ENCODE measurements around the gene SETD5. TPM values are rescaled to one million over a fixed set of nuclear protein-coding genes. Genes with fewer than 3 reads are reported as not detected.
A peak's percentile ranks its signal among the peaks of the same experiment; 100 is the strongest.

SETD5 gene
- total RNA-seq, 4 donors from 2014 or later: 96.9 to 130 (median 115) TPM

DNA sequence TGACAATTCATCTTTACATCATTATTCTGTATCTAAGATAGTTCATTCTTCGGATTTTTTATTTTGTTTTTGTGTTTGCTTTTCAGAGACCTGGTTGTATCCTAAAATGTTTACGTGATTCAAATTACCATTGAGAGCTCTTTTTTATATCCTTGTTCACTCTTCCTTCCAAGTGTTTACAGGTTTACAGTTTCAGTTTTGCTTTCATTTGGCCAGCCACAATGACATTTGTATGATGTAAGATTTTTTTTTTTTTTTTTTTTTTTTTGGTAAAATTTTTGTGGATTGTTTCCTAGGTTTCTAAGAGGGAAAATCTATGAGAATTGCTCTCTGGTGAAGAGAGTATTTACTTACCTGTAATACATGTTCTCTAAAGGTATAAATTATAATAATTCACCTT, 55.0 kb downstream of the SETD5 start:
- no peak for TF ChIP-seq EP300 (IDR thresholded peaks at IDR 0.05)
- TF ChIP-seq POLR2A (IDR thresholded peaks at IDR 0.05): no peak
- TF ChIP-seq, protein P1, sequence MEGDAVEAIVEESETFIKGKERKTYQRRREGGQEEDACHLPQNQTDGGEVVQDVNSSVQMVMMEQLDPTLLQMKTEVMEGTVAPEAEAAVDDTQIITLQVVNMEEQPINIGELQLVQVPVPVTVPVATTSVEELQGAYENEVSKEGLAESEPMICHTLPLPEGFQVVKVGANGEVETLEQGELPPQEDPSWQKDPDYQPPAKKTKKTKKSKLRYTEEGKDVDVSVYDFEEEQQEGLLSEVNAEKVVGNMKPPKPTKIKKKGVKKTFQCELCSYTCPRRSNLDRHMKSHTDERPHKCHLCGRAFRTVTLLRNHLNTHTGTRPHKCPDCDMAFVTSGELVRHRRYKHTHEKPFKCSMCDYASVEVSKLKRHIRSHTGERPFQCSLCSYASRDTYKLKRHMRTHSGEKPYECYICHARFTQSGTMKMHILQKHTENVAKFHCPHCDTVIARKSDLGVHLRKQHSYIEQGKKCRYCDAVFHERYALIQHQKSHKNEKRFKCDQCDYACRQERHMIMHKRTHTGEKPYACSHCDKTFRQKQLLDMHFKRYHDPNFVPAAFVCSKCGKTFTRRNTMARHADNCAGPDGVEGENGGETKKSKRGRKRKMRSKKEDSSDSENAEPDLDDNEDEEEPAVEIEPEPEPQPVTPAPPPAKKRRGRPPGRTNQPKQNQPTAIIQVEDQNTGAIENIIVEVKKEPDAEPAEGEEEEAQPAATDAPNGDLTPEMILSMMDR (IDR thresholded peaks at IDR 0.05): no peak
- DNase-seq (ENCODE audit: low spot score in 2 of 2): no peak
- peaks cover 0 to 14% (median 0%) of the 10 kb centered on the region in 4 donors for H3K4me1 ChIP-seq
- WGBS, 2 donors: 73% methylated on average over 2 of the region's 2 CpGs
- no peaks in the 10 kb centered on the region for H3K9me3 ChIP-seq
- peak overlapping the region in 2 of 4 donors; percentile 42 to 61 for H3K27ac ChIP-seq
- H3K4me3 ChIP-seq: no peak overlapping the region
- no peaks in the 10 kb centered on the region for H3K27me3 ChIP-seq
- peaks cover 0 to 90% (median 12%) of the 10 kb centered on the region in 3 donors for H3K36me3 ChIP-seq

DNA sequence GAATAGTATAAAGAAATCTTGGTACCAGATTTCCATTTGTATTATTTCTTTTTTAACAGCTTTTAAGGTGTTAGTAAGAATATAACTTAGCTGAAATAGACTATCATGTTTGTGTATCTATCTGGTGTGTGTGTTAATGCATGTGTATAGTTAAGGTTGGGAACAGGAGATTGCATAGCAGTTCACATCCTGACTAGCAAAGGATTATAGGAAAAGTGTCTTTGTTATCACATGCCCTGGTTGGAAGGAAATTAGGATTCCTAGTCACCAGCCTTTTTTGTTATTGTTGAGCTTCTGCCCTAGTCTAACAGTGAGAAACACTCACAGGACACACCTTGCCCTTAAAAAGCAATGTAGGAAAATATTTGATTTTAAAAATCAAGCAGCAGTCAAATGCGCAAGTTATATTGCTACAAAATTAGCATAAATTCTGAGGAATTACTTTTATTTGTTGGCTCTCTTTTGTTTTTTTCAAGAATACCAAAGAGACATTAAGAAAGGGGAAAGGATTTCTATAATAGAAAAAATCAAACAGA, 58.2 kb downstream of the SETD5 start:
- no peaks in the 10 kb centered on the region for H3K9me3 ChIP-seq
- WGBS, 2 donors: 97 to 100% methylated on average over 1 of the region's 1 CpG
- no peak overlapping the region for H3K27ac ChIP-seq
- H3K4me1 ChIP-seq: peaks cover 0 to 14% (median 0%) of the 10 kb centered on the region in 4 donors
- no peak for DNase-seq (ENCODE audit: low spot score in 2 of 2)
- H3K4me3 ChIP-seq: no peak overlapping the region
- peaks cover 0 to 83% (median 0%) of the 10 kb centered on the region in 3 donors for H3K36me3 ChIP-seq
- no peaks in the 10 kb centered on the region for H3K27me3 ChIP-seq
- TF ChIP-seq, protein P1 (IDR thresholded peaks at IDR 0.05): no peak
- TF ChIP-seq EP300 (IDR thresholded peaks at IDR 0.05): no peak
- no peak for TF ChIP-seq POLR2A (IDR thresholded peaks at IDR 0.05)

DNA sequence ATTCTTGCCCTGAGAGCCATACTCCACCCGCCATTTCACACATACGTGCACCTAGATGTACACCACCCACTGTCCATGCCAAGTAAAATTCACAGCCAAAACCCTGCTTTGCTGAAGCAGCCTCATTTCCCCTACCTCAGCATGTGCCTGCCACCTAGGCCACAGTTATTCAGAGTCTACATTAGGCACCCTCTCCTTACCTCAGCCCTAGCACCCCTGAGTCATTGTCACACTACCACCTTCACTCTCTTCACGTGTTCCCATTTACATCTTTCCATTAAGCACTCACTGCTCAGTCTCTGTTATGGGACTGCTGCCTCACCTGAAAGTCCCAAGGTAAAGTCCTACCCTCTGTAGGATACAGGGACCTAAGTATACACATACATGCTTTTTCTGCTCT, 70.0 kb downstream of the SETD5 start:
- DNase-seq (ENCODE audit: low spot score in 2 of 2): no peak
- 93 to 97% methylated on average over 3 of the region's 3 CpGs for WGBS, 2 donors
- TF ChIP-seq, protein P1 (IDR thresholded peaks at IDR 0.05): no peak
- TF ChIP-seq EP300 (IDR thresholded peaks at IDR 0.05): no peak
- no peak for TF ChIP-seq POLR2A (IDR thresholded peaks at IDR 0.05)
- H3K4me1 ChIP-seq: peaks cover 0 to 2% (median 0%) of the 10 kb centered on the region in 4 donors
- H3K9me3 ChIP-seq: no peaks in the 10 kb centered on the region
- H3K27me3 ChIP-seq: no peaks in the 10 kb centered on the region
- H3K4me3 ChIP-seq: no peak overlapping the region
- peaks cover 7 to 100% (median 28%) of the 10 kb centered on the region in 3 donors for H3K36me3 ChIP-seq
- H3K27ac ChIP-seq: no peak overlapping the region

GRCh38 chr3:9468460-9468859, 71.0 kb downstream of the SETD5 start:
- no peak overlapping the region for H3K27ac ChIP-seq
- 75 to 81% methylated on average over 7 of the region's 7 CpGs for WGBS, 2 donors
- H3K27me3 ChIP-seq: no peaks in the 10 kb centered on the region
- no peaks in the 10 kb centered on the region for H3K9me3 ChIP-seq
- TF ChIP-seq EP300 (IDR thresholded peaks at IDR 0.05): no peak
- no peak for TF ChIP-seq POLR2A (IDR thresholded peaks at IDR 0.05)
- TF ChIP-seq, protein P1 (IDR thresholded peaks at IDR 0.05): no peak
- peaks cover 10 to 100% (median 36%) of the 10 kb centered on the region in 3 donors for H3K36me3 ChIP-seq
- H3K4me1 ChIP-seq: peaks cover 0 to 2% (median 0%) of the 10 kb centered on the region in 4 donors
- DNase-seq (ENCODE audit: low spot score in 2 of 2): no peak
- H3K4me3 ChIP-seq: no peak overlapping the region

GRCh38 chr3:9469986-9470385, 72.6 kb downstream of the SETD5 start:
- WGBS, 2 donors: 93 to 94% methylated on average over 3 of the region's 3 CpGs
- Histone ChIP-seq H3K36me3 (peaks cover 16 to 100% (median 31%) of the 10 kb centered on the region in 3 donors), H3K9me3 (no peaks in the 10 kb centered on the region), H3K27ac (no peak overlapping the region), H3K4me3 (no peak overlapping the region), H3K27me3 (no peaks in the 10 kb centered on the region), H3K4me1 (peaks cover 0 to 2% (median 0%) of the 10 kb centered on the region in 4 donors)
- DNase-seq (ENCODE audit: low spot score in 2 of 2): no peak
- no peak for TF ChIP-seq EP300 (IDR thresholded peaks at IDR 0.05)
